Tongue (tissue), 2 donors: ENCODE data around the gene CIITA. TPM values are rescaled to one million over a fixed set of nuclear protein-coding genes. Genes with fewer than 3 reads are reported as not detected.

Experiments used
- DNase-seq: peaks from one replicate; pipeline ENCODE4 v3.0.0-alpha.2; 2015
- total RNA-seq: library from RNA; depleted of rRNA; stranded (reverse); fragments of >200 nt; gene quantifications from one replicate; pipeline ENCODE4 v1.2.3, GENCODE V29; 2014

Gene CIITA
- total RNA-seq, 1 donor from 2014 or later, result 7.2 TPM

GRCh38 chr16:10850478-10850850 lies 26.5 kb upstream of the CIITA start:
- no peak for DNase-seq

GRCh38 chr16:10851512-10851911 lies 25.5 kb upstream of the CIITA start:
- no peak for DNase-seq

- DNase-seq, result no peak
Observed at GRCh38 chr16:10852286-10852685, 24.7 kb upstream of the CIITA start.

- no peak for DNase-seq
Observed at GRCh38 chr16:10852948-10853347, 24.1 kb upstream of the CIITA start.

- DNase-seq, result no peak
Observed at GRCh38 chr16:10856042-10856441, 21.0 kb upstream of the CIITA start.

GRCh38 chr16:10858203-10858602 lies 18.8 kb upstream of the CIITA start:
- no peak for DNase-seq

- DNase-seq, result no peak
Observed at GRCh38 chr16:10859020-10859419, 18.0 kb upstream of the CIITA start.

GRCh38 chr16:10859658-10860057 lies 17.3 kb upstream of the CIITA start:
- no peak for DNase-seq

- no peak for DNase-seq
Observed at GRCh38 chr16:10862438-10862837, 14.6 kb upstream of the CIITA start.

- no peak for DNase-seq
Observed at GRCh38 chr16:10865991-10866966, 10.7 kb upstream of the CIITA start.

GRCh38 chr16:10867199-10867598 lies 9.8 kb upstream of the CIITA start:
- no peak for DNase-seq

GRCh38 chr16:10868104-10868595 lies 8.9 kb upstream of the CIITA start:
- DNase-seq, result no peak

- DNase-seq, result peak; percentile 25
Observed at GRCh38 chr16:10868596-10869469, 8.2 kb upstream of the CIITA start.

- no peak for DNase-seq
Observed at GRCh38 chr16:10870137-10870776, 6.7 kb upstream of the CIITA start.

GRCh38 chr16:10870808-10871156 lies 6.2 kb upstream of the CIITA start:
- no peak for DNase-seq

GRCh38 chr16:10871157-10871991 lies 5.6 kb upstream of the CIITA start:
- DNase-seq, result no peak

- no peak for DNase-seq
Observed at GRCh38 chr16:10876315-10876714, 687 bp upstream of the CIITA start.

- DNase-seq, result no peak
Observed at GRCh38 chr16:10877472-10877946, 507 bp downstream of the CIITA start.

GRCh38 chr16:10878328-10878643 lies 1.3 kb downstream of the CIITA start:
- DNase-seq, result no peak

- DNase-seq, result no peak
Observed at GRCh38 chr16:10878644-10879501, 1.9 kb downstream of the CIITA start.
